ENCODE results near the gene IL12RB1. TPM values are rescaled to one million over a fixed set of nuclear protein-coding genes. Genes with fewer than 3 reads are reported as not detected.
A peak's percentile ranks its signal among the peaks of the same experiment; 100 is the strongest.

The IL12RB1 gene
- total RNA-seq, 2 experiments from 2014 or later, result 10.1 to 14.4 TPM

- H3K4me3 Mint-ChIP-seq, result no peak overlapping the region
Measured at GRCh38 chr19:18058208-18059009, 28.3 kb downstream of the IL12RB1 start.

GRCh38 chr19:18057557-18057956 is 29.2 kb downstream of the IL12RB1 start:
- CTCF ChIA-PET, result interaction anchor here (0.6 to 10.4 kb wide), 7 partner anchors 22 to 111 kb away, joined by 3 to 148 read pairs (median 4); partner anchors contain the start of gene ARRDC2
- Mint-ChIP-seq H3K9me3 (no peaks in the 10 kb centered on the region), H3K4me3 (no peak overlapping the region), H3K4me1 (ENCODE audit: low read depth) (peaks cover 15% of the 10 kb centered on the region), H3K27me3 (ENCODE audit: low read depth) (no peaks in the 10 kb centered on the region), H3K36me3 (ENCODE audit: low read depth) (no peaks in the 10 kb centered on the region), H3K27ac (no peak overlapping the region)
- DNase-seq, result no peak
- intact Hi-C loops (cut with micrococcal nuclease), result no loop called here

More at GRCh38 chr19:18058208-18059009, 28.3 kb downstream of the IL12RB1 start:
- CTCF ChIA-PET, result interaction anchor here (0.6 to 10.4 kb wide), 13 partner anchors 9 to 110 kb away, joined by 3 to 148 read pairs (median 3); partner anchors contain the start of gene ARRDC2
- peak; percentile 86 for DNase-seq
- intact Hi-C loops (cut with micrococcal nuclease), result loop anchor here (1.0 to 2.0 kb wide), 5 partner anchors 13 to 120 kb away; no protein-coding TSS in a partner anchor
- peaks cover 2% of the 10 kb centered on the region for H3K36me3 Mint-ChIP-seq (ENCODE audit: low read depth)
- H3K9me3 Mint-ChIP-seq, result no peaks in the 10 kb centered on the region
- H3K27ac Mint-ChIP-seq, result peak overlapping the region; percentile 59
- no peaks in the 10 kb centered on the region for H3K27me3 Mint-ChIP-seq (ENCODE audit: low read depth)
- peaks cover 11% of the 10 kb centered on the region for H3K4me1 Mint-ChIP-seq (ENCODE audit: low read depth)

GRCh38 chr19:18055967-18056366 is 30.8 kb downstream of the IL12RB1 start:
- no peak overlapping the region for H3K27ac Mint-ChIP-seq
- H3K4me1 Mint-ChIP-seq (ENCODE audit: low read depth), result peaks cover 16% of the 10 kb centered on the region
- no peak overlapping the region for H3K4me3 Mint-ChIP-seq
- intact Hi-C loops (cut with micrococcal nuclease), result no loop called here
- no peaks in the 10 kb centered on the region for H3K9me3 Mint-ChIP-seq
- no peak for DNase-seq
- CTCF ChIA-PET, result interaction anchor here (0.6 to 10.4 kb wide), 5 partner anchors 32 to 482 kb away, joined by 3 to 148 read pairs (median 4); partner anchors contain the start of gene ARRDC2
- H3K36me3 Mint-ChIP-seq (ENCODE audit: low read depth), result no peaks in the 10 kb centered on the region
- no peaks in the 10 kb centered on the region for H3K27me3 Mint-ChIP-seq (ENCODE audit: low read depth)

- no peaks in the 10 kb centered on the region for H3K27me3 Mint-ChIP-seq (ENCODE audit: low read depth)
- DNase-seq, result peak; percentile 47
- H3K4me1 Mint-ChIP-seq (ENCODE audit: low read depth), result peaks cover 25% of the 10 kb centered on the region
- intact Hi-C loops (cut with micrococcal nuclease), result no loop called here
- H3K27ac Mint-ChIP-seq, result no peak overlapping the region
- CTCF ChIA-PET, result interaction anchor here (0.8 to 1.0 kb wide), 2 partner anchors 36 to 46 kb away, joined by 3 to 4 read pairs; no protein-coding TSS in a partner anchor
- H3K36me3 Mint-ChIP-seq (ENCODE audit: low read depth), result no peaks in the 10 kb centered on the region
- H3K9me3 Mint-ChIP-seq, result no peaks in the 10 kb centered on the region
- H3K4me3 Mint-ChIP-seq, result no peak overlapping the region
Measured at GRCh38 chr19:18053576-18054219, 33.0 kb downstream of the IL12RB1 start.

- intact Hi-C loops (cut with micrococcal nuclease), result no loop called here
- Mint-ChIP-seq H3K9me3 (no peaks in the 10 kb centered on the region), H3K27ac (no peak overlapping the region), H3K4me1 (ENCODE audit: low read depth) (peaks cover 17% of the 10 kb centered on the region), H3K4me3 (no peak overlapping the region), H3K27me3 (ENCODE audit: low read depth) (no peaks in the 10 kb centered on the region), H3K36me3 (ENCODE audit: low read depth) (no peaks in the 10 kb centered on the region)
- DNase-seq, result no peak
- CTCF ChIA-PET, result interaction anchor here (1.0 kb wide), 1 partner anchor 28 kb away, joined by 3 read pairs; no protein-coding TSS in a partner anchor
Measured at GRCh38 chr19:18051887-18052286, 34.8 kb downstream of the IL12RB1 start.

- DNase-seq, result no peak
- Mint-ChIP-seq H3K9me3 (no peaks in the 10 kb centered on the region), H3K27ac (no peak overlapping the region), H3K4me3 (no peak overlapping the region), H3K36me3 (ENCODE audit: low read depth) (no peaks in the 10 kb centered on the region), H3K4me1 (ENCODE audit: low read depth) (peaks cover 42% of the 10 kb centered on the region), H3K27me3 (ENCODE audit: low read depth) (no peaks in the 10 kb centered on the region)
- CTCF ChIA-PET, result interaction anchor here (0.6 to 0.9 kb wide), 3 partner anchors 39 to 53 kb away, joined by 4 to 8 read pairs (median 5); no protein-coding TSS in a partner anchor
- intact Hi-C loops (cut with micrococcal nuclease), result no loop called here
Measured at GRCh38 chr19:18049385-18049784, 37.3 kb downstream of the IL12RB1 start.

- intact Hi-C loops (cut with micrococcal nuclease), result no loop called here
- peak; percentile 36 for DNase-seq
- CTCF ChIA-PET, result interaction anchor here (1.2 to 2.0 kb wide), 3 partner anchors 13 to 22 kb away, joined by 3 to 5 read pairs (median 5); no protein-coding TSS in a partner anchor
- no peak overlapping the region for H3K4me3 Mint-ChIP-seq
- H3K9me3 Mint-ChIP-seq, result no peaks in the 10 kb centered on the region
- H3K27me3 Mint-ChIP-seq (ENCODE audit: low read depth), result peaks cover 3% of the 10 kb centered on the region
- no peak overlapping the region for H3K27ac Mint-ChIP-seq
- peaks cover 50% of the 10 kb centered on the region for H3K4me1 Mint-ChIP-seq (ENCODE audit: low read depth)
- no peaks in the 10 kb centered on the region for H3K36me3 Mint-ChIP-seq (ENCODE audit: low read depth)
Measured at GRCh38 chr19:18046059-18046718, 40.5 kb downstream of the IL12RB1 start.

- Mint-ChIP-seq H3K4me1 (ENCODE audit: low read depth) (peaks cover 47% of the 10 kb centered on the region), H3K4me3 (peak overlapping the region; percentile 64), H3K27me3 (ENCODE audit: low read depth) (peaks cover 3% of the 10 kb centered on the region), H3K36me3 (ENCODE audit: low read depth) (no peaks in the 10 kb centered on the region), H3K9me3 (peaks cover 2% of the 10 kb centered on the region), H3K27ac (peak overlapping the region; percentile 21)
- intact Hi-C loops (cut with micrococcal nuclease), result loop anchor here (1.0 to 2.0 kb wide), 4 partner anchors 13 to 98 kb away; no protein-coding TSS in a partner anchor
- DNase-seq, result no peak
- CTCF ChIA-PET, result interaction anchor here (0.8 to 2.0 kb wide), 8 partner anchors 18 to 109 kb away, joined by 3 to 6 read pairs (median 3); no protein-coding TSS in a partner anchor
Measured at GRCh38 chr19:18045307-18046050, 41.3 kb downstream of the IL12RB1 start.

GRCh38 chr19:18044825-18045304 is 41.9 kb downstream of the IL12RB1 start:
- peak; percentile 98 for DNase-seq
- peak overlapping the region; percentile 21 for H3K27ac Mint-ChIP-seq
- H3K36me3 Mint-ChIP-seq (ENCODE audit: low read depth), result no peaks in the 10 kb centered on the region
- peak overlapping the region; percentile 64 for H3K4me3 Mint-ChIP-seq
- H3K27me3 Mint-ChIP-seq (ENCODE audit: low read depth), result peaks cover 3% of the 10 kb centered on the region
- peaks cover 2% of the 10 kb centered on the region for H3K9me3 Mint-ChIP-seq
- H3K4me1 Mint-ChIP-seq (ENCODE audit: low read depth), result peaks cover 42% of the 10 kb centered on the region
- intact Hi-C loops (cut with micrococcal nuclease), result loop anchor here (1.0 to 2.0 kb wide), 4 partner anchors 13 to 98 kb away; no protein-coding TSS in a partner anchor
- CTCF ChIA-PET, result interaction anchor here (0.6 to 2.0 kb wide), 13 partner anchors 14 to 577 kb away, joined by 3 to 6 read pairs (median 3); no protein-coding TSS in a partner anchor

GRCh38 chr19:18043676-18044075 is 43.1 kb downstream of the IL12RB1 start:
- Mint-ChIP-seq H3K9me3 (peaks cover 2% of the 10 kb centered on the region), H3K36me3 (ENCODE audit: low read depth) (no peaks in the 10 kb centered on the region), H3K4me1 (ENCODE audit: low read depth) (peaks cover 40% of the 10 kb centered on the region), H3K27me3 (ENCODE audit: low read depth) (peaks cover 3% of the 10 kb centered on the region), H3K27ac (no peak overlapping the region), H3K4me3 (no peak overlapping the region)
- no peak for DNase-seq
- CTCF ChIA-PET, result interaction anchor here (1.9 kb wide), 1 partner anchor 31 kb away, joined by 6 read pairs; no protein-coding TSS in a partner anchor
- intact Hi-C loops (cut with micrococcal nuclease), result loop anchor here (2.0 kb wide), 1 partner anchor 45 kb away; no protein-coding TSS in a partner anchor

- no peak for DNase-seq
- H3K4me1 Mint-ChIP-seq (ENCODE audit: low read depth), result peaks cover 32% of the 10 kb centered on the region
- intact Hi-C loops (cut with micrococcal nuclease), result no loop called here
- no peak overlapping the region for H3K27ac Mint-ChIP-seq
- CTCF ChIA-PET, result interaction anchor here (1.2 kb wide), 1 partner anchor 33 kb away, joined by 3 read pairs; the partner anchor contains the start of gene ARRDC2
- peaks cover 2% of the 10 kb centered on the region for H3K9me3 Mint-ChIP-seq
- H3K36me3 Mint-ChIP-seq (ENCODE audit: low read depth), result no peaks in the 10 kb centered on the region
- no peak overlapping the region for H3K4me3 Mint-ChIP-seq
- H3K27me3 Mint-ChIP-seq (ENCODE audit: low read depth), result peaks cover 3% of the 10 kb centered on the region
Measured at GRCh38 chr19:18041054-18041453, 45.7 kb downstream of the IL12RB1 start.

Data from activated naive CD4-positive, alpha-beta T cell treated with anti-CD3 and anti-CD28 coated beads for 36 hours (primary cell).